Stimulated activated CD4-positive, alpha-beta T cell treated with anti-CD3 and anti-CD28 coated beads, Interleukin-2, amount 100 ng/mL, for 4 hours (primary cell): ENCODE results near the gene GLOD4.
"Not testable (repeated sequence)": the region's sequence is repeated elsewhere in the genome, so short reads cannot be mapped to it uniquely, and the experiment has no call there.

Source experiments
- DNase-seq: peaks from one replicate; pipeline ENCODE4 v3.0.0-alpha.2; 2020; ENCODE audit warnings: low read depth

Gene GLOD4

GRCh38 chr17:773467-774312 is 8.4 kb downstream of the GLOD4 start:
- DNase-seq, result no peak

GRCh38 chr17:773016-773415 is 9.1 kb downstream of the GLOD4 start:
- no peak for DNase-seq

- no peak for DNase-seq
Observed at GRCh38 chr17:767076-767475, 15.0 kb downstream of the GLOD4 start.

- no peak for DNase-seq
Observed at GRCh38 chr17:760371-760770, 21.7 kb downstream of the GLOD4 start.

- DNase-seq, result no peak
Observed at GRCh38 chr17:759964-760363, 22.1 kb downstream of the GLOD4 start.

- not testable (repeated sequence) for DNase-seq
Observed at GRCh38 chr17:756010-756567, 26.0 kb downstream of the GLOD4 start.

- not testable (repeated sequence) for DNase-seq
Observed at GRCh38 chr17:755319-755961, 26.6 kb downstream of the GLOD4 start.

- no peak for DNase-seq
Observed at GRCh38 chr17:753418-753817, 28.7 kb downstream of the GLOD4 start.

GRCh38 chr17:752620-753219 is 29.4 kb downstream of the GLOD4 start:
- peak; percentile 31 for DNase-seq

GRCh38 chr17:752002-752619 is 30.0 kb downstream of the GLOD4 start, which contains the start of gene GEMIN4:
Gene GEMIN4 (minus strand): TSS chr17:752264. CDS start chr17:752142, 122 bp downstream.
- peak; percentile 96 for DNase-seq

GRCh38 chr17:751269-752001 is 30.6 kb downstream of the GLOD4 start:
- peak; percentile 36 for DNase-seq

GRCh38 chr17:750431-751037 is 31.5 kb downstream of the GLOD4 start:
- no peak for DNase-seq

- not testable (repeated sequence) for DNase-seq
Observed at GRCh38 chr17:749359-749758, 32.7 kb downstream of the GLOD4 start.

- DNase-seq, result not testable (repeated sequence)
Observed at GRCh38 chr17:748604-749003, 33.5 kb downstream of the GLOD4 start.

- no peak for DNase-seq
Observed at GRCh38 chr17:746783-747629, 35.1 kb downstream of the GLOD4 start.

GRCh38 chr17:746181-746580 is 35.9 kb downstream of the GLOD4 start:
- no peak for DNase-seq

GRCh38 chr17:745406-745805 is 36.7 kb downstream of the GLOD4 start:
- no peak for DNase-seq

GRCh38 chr17:744937-745336 is 37.1 kb downstream of the GLOD4 start:
- no peak for DNase-seq

GRCh38 chr17:743139-743538 is 38.9 kb downstream of the GLOD4 start:
- no peak for DNase-seq

GRCh38 chr17:742147-742793 is 39.8 kb downstream of the GLOD4 start:
- DNase-seq, result no peak
